ENCODE data around the gene ATXN2.

Gene ATXN2

DNA sequence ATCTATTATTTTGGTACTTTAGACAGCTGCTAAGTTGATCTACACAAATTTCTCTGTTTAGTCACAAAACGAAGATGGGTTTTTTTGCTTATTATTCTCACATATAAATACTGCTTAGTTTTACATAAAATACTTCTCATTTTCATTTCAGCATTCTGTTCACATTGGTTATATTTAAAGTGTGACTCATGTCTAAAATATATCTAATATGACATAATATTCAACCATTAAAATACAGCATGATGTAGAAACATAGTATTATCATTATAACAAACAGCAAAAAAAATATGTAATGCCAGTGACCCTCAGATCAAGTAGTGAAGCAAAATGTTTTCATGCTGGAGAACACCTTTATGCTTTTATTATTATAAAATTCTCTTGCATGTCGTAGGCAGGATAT is 129.7 kb downstream of the ATXN2 start:
- TF ChIP-seq, protein P1, sequence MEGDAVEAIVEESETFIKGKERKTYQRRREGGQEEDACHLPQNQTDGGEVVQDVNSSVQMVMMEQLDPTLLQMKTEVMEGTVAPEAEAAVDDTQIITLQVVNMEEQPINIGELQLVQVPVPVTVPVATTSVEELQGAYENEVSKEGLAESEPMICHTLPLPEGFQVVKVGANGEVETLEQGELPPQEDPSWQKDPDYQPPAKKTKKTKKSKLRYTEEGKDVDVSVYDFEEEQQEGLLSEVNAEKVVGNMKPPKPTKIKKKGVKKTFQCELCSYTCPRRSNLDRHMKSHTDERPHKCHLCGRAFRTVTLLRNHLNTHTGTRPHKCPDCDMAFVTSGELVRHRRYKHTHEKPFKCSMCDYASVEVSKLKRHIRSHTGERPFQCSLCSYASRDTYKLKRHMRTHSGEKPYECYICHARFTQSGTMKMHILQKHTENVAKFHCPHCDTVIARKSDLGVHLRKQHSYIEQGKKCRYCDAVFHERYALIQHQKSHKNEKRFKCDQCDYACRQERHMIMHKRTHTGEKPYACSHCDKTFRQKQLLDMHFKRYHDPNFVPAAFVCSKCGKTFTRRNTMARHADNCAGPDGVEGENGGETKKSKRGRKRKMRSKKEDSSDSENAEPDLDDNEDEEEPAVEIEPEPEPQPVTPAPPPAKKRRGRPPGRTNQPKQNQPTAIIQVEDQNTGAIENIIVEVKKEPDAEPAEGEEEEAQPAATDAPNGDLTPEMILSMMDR (IDR thresholded peaks at IDR 0.05) = no peak

DNA sequence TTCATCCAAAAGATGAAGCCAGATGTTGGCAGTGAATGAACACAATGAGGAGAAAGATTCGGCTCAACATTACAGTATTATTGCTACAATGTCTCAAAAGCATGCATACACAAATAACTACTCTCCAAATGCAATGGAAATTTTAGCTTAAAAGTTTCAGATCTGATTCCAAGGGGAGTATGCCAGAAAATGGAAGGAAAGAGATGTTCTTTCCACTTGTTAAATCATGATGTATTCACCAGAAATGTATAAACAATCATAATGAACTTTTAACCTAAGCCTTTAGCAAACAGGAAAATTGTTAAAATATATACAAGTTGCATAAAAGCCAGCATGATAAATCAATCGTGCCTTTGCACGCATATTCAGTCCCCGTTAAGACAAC is 131.3 kb downstream of the ATXN2 start:
- TF ChIP-seq, protein P1 (IDR thresholded peaks at IDR 0.05) = no peak

DNA sequence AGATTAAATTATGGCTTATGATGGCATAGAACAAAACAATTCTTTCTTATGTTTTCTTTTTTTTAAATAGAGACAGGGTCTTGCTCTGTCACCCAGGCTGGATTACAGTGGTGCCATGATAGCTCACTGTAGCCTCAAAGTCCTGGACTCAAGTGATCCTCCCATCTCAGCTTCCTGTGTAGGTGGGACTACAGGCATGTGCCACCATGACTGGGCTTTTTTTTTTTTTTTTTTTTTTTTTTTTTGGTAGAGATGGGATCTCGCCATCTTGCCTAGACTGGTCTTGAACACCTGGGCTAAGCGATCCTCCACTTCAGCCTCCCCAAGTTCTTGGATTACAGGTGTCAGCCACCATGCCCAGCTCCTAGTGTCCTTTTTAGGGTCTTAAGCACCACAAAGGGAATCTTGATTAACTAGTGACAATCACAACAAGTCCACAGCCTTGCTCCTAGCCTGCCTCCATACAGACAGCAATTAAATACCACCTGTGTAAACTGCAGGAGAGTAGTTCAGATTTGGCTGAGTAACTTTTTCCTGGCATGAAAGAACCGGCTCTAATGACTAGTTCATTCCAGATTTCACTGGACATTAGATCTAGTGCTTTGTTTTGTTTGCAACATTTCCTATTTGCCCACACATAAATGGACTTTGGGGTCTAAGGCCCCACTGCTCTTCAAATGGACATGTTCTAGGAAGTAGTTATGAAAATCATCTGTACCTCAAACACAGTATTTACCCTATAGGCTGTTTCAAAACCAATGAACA is 131.8 kb downstream of the ATXN2 start:
- TF ChIP-seq, protein P1 (IDR thresholded peaks at IDR 0.05) = no peak

DNA sequence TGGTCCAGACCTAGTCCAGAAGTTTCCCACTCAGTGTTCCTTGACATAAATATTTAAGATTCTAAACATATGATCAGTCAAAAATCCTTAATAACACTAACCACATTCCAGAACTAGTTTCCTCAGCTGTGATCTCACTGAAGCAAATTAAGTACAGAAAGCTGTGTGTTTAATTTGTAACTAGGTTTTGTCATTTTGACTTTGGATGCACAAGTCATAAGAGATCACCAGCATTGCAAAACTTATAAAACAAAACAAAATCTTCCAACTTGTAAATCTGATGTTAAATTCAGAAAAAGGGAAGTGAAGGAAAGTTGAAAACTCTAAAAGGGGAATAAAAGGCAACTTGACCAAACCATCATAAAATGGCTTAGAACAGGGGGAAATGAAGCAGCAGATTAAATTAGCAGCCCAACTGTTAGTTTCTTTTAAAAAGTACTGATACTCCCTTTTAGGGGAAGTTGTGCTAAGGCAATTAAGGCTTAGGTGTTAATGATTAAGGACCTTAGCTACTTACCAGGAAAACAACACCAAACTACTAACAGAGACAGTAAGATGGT is 136.8 kb downstream of the ATXN2 start:
- TF ChIP-seq, protein P1 (IDR thresholded peaks at IDR 0.05) = no peak

DNA sequence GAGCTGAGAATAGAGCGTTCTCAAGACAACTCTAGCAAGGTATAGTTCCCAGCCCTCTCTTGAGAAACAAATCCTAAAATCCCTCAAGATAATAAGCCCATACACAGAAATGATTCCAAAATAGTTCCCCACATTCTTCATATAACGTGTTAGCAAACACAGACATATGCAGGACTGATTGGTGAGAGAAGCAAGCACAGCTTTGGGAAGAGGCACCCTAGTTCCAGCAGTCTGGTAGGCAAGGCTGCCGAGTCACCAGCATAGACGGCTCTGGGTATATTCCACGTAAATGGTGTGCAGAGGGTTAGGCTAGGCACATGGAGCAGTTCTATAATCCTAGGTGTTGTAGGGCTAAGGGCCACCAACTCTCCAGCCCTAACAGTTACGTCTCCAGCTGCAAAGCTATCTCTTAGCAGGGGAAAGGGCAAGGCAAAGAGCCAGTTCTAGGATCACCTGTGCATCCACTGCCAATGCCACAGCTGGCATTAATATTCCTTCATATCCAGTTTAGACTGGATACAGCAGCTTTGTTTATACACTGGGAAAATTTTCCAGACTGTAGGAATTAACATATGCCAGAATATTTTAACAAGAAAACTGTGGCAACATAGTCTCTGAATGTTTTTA is 140.5 kb downstream of the ATXN2 start:
- TF ChIP-seq, protein P1 (IDR thresholded peaks at IDR 0.05) = no peak

DNA sequence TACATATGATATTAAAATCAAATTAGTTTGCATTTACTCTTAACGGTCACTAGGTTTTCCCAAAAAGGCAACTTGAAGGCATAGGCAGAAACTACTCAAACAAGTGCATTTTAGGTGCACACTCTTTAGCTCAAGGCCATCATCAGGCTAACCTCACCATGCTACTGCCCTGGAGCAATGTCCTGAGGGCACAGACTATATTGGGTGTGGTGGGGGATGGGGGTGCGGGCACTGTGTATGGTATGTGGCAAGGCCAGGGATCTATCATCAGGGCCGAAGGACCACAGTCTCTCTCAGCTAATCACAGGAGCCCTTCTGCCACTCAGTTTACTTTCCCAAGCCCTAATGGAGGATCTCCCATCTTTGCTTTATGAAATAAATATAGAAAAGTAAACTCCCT is 141.5 kb downstream of the ATXN2 start:
- TF ChIP-seq, protein P1 (IDR thresholded peaks at IDR 0.05) = no peak

DNA sequence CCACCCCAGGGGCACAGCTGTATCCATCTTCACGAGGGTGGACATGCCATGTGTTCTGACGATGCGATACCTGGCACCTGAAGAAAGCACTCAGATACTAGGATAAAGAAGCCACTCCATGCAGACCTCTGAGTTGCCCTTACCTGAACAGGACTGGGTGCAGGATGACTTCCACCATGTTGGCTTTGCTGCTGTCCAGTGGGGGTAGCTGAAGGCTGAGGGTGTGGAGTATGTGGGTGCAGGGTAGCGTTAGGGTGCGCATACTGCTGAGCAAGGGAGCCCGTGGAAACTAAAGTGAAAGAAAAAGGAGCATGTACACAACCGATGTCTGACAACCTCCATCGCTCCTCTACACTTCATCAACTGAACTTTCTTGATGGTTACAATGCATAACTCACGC is 142.0 kb downstream of the ATXN2 start:
- TF ChIP-seq, protein P1 (IDR thresholded peaks at IDR 0.05) = no peak
